Measurements from ENCODE around the gene AGAP1.

AGAP1 gene

DNA sequence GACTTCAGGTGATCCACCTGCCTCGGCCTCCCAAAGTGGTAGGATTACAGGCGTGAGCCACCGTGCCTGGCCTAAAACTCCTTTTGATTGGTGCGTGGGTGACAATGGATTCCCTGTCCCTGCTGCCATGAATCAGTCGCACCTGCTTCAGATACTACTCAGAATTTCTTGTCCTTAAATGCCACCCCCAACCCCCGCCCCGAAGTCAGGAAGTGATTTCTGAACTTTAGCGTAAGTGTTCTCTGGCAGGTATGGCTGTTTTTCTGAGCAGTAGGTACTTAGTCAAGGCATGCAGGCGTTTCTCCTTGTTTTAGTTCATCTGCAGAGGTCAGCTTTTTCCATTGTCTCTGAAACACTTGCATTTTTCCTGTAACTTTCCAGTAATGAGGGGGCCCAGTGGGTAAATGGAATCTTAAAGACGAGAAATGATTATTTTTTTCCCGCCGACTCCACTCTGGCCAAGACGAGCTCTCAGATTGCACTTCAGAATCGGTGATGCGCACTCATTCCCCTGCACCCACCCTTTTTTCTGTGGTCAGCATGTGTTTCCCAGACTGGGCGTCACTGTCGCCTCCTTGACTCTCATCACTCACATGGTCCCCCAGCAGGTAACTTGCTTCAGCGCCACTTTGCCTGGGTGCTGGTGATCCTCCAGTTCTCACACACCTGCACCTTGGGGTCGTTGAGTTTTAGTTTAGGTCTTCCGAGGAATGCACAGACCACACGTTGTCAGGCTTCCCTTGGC, 494.6 kb downstream of the AGAP1 start:
- DNase-seq = no peak

DNA sequence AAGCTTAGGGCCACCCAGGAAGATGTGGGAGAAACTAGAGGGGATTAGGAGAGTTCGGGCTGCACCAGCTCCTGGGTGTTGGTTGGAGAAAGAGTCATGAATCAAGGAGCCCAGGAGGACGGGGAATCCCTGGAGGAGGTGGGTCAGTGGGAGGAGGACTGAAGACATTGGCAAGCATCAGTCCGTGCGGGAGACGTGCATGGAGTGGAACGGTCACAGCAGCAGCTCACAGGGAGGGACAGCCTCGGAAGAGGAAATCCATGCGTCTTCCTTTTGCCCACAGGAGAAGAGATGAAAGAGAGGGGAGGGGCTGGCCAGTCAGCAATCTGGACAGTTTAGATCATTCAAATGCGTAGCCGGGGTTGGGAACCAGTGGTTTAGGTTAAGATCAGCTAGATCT, 495.7 kb downstream of the AGAP1 start:
- DNase-seq = no peak

DNA sequence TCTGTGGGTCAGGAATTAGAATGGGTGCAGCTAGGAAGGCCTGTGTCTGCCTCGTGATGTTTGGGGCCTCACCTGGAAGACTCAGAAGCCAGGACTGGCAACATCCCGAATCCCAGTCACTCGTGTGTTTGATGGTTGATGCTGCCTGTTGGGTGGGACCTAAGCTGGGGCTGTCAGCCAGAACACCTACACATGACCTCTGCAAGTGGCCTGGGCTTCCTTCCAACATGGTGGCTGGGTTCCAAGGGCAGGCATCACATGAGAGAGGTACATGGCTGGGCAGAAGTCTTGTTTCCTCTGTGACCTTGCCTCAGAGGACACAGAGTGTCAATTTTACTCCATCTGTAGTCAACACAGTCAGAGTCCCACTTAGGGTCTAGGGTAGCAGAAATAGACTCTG, 496.5 kb downstream of the AGAP1 start:
- DNase-seq = peak; percentile 2

DNA sequence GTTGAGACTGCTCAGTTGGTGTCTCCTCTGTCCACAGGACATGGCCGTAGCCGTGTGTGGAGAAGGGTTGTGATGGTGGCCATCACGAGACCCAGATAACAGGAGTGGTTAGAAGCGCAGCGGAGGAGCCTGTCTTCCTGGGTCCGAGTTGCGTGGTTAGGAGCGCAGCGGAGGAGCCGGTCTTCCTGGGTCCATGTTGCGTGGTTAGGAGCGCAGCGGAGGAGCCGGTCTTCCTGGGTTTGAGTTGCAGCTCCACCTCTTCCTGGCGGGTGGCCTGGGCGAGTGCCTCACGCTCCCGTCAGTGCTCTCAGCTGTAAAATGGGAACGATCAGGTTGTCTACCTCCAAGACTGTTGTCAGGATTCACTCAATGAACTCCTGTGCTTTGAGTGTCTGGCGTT, 498.2 kb downstream of the AGAP1 start:
- DNase-seq = no peak

DNA sequence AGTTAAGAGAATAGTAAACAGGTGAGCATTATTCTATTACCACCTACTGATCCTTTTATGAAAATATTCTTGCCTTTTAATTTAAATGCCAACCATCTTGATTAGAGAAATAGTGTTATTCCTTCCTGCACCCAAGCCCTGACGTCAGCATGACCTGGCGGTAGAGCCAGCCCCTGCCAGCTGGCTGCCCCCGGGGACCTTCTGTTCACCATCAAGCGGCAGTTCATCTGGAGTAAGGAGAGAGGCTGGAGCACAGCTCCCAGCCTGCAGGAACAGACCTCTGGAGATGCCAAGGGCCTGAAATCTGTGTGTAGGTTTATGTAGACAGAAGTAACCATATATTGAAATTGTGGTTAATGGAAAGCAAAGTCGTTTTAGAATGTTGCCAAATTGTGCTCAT, 502.6 kb downstream of the AGAP1 start:
- peak; percentile 48 for DNase-seq

GRCh38 chr2:235999011-235999410, 505.2 kb downstream of the AGAP1 start:
- DNase-seq = no peak

DNA sequence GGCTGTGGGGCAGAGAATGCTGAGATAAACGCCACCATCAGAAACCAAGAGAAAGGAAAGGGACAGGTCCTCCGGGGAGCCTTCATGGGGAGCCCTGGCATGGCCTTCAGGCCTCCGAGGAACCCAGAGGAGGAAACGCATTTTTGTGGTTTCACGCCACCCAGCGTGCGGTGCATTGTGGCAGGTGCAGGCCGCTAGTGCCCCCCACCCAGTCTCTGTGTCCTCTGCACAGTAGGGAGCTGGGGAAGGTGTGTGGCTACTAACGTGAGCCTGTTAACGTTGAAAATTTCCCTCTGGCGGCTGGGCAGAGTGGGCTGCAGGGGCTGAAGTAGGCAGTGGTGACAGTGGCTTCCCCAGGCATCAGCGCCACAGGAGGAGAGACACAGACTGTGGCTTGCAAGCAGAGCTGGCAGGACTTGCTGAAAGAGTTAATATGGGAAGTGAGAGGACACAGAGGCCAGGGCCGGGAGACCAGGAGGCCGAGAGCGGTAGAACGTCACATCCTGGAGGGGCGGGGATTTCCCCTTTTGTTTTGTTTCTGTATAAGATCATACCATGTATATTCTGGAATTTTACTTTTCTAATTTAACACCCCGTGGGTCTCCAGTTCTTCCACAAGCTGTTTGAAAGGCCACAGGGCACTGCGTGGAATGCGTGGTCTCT, 507.5 kb downstream of the AGAP1 start:
- no peak for DNase-seq

DNA sequence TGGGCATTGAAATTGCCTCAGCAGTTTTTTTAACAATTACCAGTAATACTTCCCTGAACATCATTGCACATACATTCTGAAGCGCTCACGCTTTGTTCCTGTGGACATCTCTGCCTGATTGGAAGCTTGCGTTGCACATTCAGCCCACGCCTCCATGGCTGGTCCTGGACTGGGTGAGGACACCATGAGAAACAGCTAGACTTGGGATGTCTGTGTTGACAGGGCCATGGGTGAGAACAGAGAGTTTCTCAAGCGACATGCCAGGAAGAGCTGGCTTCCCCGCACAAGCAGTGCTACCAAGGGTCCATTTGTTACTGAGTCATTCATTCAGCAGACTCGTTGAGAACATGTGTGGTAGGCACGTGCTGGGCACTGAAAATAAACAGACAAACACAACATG, 508.0 kb downstream of the AGAP1 start:
- no peak for DNase-seq

DNA sequence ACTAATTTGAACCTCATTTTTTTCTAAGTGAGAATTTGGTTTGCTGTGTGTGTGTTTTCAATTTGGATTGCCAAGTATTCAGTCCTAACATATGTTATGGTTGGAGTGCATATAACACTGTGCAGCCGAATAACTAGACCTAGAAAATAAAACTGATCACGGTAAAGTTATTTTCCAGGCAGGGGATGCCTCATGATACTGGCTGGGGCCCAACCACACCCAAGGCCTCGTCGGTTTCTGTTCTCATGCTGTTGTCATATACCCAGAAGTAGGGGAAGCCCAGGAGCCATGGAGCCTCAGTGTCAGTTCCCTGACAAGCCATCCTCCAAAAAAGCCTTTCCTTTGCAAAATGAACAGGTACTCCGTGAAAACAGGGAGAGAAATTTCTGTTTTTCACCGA, 514.2 kb downstream of the AGAP1 start:
- DNase-seq = no peak

- DNase-seq = no peak
These were observed 515.0 kb downstream of the AGAP1 start for GRCh38 chr2:236008857-236009256.

DNA sequence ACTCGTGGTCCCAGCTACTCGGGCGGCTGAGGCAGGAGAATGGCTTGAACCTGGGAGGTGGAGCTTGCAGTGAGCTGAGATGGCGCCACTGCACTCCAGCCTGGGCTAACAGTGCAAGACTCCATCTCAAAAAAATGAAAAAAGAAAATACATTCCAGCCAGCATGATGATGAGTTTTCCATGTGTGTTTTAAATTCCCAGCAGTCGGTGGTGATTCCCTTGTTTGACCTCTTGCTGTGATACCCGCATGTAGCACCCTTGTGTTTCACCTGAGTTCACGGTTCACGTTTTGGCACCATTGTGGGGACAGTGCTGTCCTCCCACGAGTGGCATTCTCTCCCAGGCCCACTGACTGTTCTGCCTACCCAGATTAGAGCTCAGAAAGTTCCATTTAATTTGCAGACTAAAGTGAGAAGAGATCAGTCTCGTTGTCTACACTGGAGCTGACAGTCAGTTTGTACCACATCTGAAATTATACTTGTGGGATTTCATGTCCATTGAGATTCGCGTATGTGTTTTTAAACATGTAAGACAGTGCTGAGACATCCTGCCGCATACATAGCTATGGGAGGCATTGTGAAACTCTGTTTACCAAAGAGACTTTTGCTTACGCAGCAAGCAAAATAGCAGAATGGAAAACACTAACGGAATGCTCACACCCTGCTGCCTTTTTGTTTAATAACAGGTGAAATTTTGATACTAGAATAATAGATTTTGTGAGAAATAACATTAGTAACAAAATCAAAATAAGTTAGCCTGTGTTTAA, 517.3 kb downstream of the AGAP1 start:
- no peak for DNase-seq

DNA sequence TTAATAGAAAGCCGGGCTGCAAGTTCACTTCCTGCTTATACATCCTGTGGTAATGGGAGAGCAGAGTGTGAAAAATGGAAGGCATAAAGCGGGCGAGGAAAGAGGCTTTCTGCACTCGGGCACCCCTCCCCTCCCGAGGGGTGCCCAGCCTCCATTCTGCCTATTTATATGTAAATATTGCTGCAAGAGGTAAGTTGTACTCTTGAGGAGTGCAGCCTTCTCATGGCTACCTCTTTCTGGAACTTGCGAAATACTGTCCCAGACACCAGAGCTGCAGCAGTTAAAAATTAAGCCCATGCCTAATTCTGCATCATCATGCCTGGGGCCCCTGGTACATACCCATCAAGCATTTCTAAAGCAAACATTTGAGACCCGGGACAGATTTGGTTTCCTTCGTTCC, 518.3 kb downstream of the AGAP1 start:
- no peak for DNase-seq

DNA sequence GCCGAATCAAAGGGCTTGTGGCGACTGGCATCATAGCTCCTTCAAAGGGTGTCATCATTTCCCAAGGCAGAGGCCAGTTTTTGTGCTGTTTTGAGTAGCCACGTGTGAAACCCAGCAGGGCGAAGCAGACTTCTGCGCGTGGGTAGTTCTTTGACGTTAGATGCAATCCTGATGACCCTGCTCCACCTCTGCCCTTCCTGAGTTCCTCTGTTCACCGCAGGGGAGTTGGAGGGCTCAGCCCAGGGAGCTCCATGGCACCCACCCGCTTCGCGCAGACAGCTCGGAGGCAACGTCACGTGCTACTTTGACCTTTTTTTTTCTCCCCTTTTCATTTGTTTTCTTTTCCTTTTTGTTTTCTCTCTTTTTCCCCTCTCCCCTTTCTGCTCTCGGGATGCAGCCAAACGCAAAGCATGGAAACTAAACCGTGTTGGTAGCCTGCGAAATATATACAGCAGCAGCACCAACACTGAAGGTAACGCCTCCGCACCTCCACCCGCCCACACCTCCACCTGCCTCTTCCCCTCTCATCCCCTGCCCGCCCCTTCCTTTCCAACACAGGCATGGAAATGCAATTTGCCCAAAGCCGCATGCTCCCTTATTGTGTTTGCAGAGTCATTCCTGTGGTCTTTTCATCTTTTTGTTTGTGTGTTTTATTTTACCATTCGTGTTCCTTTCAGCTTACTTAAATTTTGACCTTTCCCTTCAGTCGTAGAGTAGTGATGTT, 520.7 kb downstream of the AGAP1 start:
- no peak for DNase-seq

DNA sequence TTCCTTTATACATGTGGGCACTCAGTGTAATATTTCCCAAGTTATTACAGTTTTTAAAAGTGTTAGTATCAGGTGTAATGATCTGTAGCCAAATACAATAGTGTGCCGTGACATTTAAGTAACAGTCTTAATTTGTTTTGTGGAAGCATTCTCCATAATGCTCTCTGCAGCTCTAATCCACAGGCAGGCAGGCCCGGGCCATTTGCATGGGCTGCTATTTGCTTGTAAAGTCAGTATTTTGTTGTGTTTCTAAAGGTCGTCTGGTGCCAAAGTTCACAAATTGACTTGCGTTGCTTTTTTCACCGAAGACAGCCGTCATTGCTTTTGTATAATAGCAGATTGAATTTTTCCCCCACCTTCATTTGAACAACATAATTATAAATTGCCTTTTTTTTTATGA, 521.3 kb downstream of the AGAP1 start:
- DNase-seq = no peak

DNA sequence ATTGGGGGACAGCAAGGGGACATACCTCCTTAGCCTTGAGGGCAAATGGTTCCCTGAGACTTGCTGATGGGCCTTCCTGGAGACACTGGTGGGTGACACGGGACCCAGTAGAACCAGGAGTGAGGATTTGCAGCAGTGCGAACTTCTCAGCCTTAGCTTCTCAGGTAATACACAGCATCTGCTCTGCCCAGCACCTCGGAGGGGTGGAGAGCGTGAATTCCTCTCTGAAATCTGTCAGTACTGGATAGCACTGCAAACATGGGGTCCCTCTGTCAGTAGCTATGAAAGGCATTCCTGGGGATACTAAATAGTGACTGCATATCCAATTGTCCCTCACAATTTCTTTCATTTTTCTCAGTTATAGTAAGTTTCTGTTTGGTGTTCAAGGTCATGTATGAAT, 522.7 kb downstream of the AGAP1 start:
- DNase-seq = no peak

DNA sequence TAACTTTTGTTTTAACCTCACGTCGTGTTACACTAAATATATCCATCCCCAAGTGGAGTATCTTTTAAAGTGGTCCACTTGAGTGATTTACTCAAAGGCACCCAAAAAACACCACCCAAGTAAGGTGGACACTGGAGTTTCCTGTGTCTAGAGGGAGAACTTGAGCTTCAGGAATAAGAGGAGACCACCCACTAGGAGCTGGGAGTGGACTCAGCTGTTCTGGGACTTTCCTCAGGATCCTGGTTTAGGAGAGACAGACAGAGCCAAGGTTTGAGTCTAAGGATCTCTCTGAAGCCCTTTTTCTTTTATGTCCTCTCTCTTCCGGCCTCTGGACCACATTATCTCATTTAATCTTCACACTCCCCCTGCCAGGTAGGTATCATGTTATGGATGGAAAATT, 523.6 kb downstream of the AGAP1 start:
- DNase-seq = no peak

GRCh38 chr2:236019434-236019833, 525.6 kb downstream of the AGAP1 start:
- DNase-seq = no peak

DNA sequence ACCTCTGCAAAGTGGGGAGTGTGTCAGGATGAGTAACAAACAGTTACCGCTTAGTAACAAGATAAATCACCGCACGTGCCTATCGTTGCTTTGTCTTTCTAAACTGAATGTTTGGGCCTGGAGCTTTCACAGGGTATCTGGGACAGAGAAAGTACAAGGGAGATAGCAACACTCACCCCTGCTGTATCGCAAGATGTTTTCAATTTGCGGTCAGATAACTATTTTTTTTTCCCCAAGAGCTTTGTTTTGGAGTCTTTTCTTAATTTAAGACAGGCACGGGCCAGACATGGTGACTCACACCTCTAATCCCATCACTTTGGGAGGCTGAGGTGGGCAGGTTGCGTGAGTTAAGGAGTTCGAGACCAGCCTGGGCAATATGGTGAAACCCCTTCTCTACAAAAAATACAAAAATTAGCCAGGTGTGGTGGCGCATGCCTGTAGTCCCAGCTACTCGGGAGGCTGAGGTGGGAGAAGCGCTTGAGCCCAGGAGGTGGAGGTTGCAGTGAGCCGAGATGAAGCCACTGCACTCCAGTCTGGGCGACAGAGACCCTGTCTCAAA, 527.7 kb downstream of the AGAP1 start:
- no peak for DNase-seq

DNA sequence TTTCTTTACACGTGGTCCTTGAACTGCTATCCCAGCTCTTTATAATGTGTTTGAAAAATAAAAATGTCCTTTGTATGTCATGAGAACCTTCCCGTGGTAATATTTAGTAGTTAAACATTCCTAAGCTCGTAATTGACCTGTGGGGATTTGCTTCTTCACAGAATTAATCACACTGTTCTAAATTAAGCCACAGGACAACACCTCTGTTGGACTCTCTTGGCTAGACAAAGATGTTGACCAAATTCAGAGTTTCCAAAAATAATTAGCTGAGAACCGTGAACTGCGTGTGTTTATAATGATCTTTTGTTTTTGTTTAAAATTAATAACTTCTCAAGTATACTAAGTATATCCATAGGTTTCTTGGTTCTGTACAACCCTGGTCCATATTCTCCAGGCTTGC, 528.3 kb downstream of the AGAP1 start:
- DNase-seq = no peak

- no peak for DNase-seq
These were observed 532.0 kb downstream of the AGAP1 start for GRCh38 chr2:236025892-236026291.

DNA sequence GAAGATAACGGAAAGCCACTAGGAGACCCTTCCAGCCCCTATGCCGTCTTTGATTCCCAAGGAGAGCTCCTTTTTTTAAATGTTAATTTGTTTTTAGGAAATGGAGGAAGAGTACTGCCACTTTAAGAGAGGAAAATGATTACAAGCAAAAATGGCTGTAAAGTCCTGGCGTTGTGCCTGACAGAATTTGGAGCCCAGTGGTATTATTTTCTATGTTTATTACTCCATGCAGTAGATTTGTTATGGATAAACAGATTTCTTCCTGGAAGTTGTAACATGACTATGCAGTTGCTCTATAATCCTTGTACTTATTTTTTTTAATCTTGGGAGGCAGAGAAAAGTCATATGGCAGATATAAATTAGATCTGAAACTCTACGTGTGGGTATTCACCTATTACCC, 533.0 kb downstream of the AGAP1 start:
- no peak for DNase-seq

DNA sequence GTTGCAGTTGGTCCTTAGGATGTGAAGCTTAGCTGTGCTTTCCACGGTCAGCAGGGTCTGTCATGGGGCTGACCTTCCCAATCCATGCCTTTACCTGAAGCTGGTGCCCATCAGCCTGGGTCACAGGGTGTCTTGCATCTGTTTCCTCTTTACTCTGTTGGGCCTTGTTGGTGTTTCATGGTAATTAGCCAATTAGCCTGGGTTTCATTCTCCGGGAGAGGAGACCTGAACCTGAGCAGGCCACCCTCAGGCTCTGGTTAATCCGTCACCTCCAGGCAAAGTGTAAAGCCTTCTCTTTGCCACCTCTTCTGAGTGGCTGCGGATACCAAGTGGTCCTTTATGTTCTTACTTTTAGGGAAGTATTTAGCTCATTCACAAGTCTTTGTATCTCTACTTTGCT, 534.2 kb downstream of the AGAP1 start:
- no peak for DNase-seq

DNA sequence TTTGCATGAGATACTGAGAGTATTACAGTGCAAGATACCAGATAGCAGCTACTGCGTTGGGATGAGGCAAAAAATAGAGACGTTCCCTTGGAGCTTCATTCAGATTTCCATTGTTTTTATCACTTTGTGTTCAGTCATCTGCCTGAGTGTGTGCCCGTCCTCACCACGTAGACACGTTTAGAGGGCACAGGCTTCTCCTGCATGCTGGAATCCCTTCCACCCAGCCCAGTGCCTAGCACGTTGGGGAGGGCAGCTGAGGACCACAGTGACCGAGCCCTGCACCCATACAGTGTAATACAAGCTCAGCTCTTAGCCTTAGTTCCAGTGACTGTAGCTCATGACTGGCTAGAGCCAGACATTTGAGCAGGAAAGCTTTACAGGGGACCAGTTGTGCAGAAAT, 539.6 kb downstream of the AGAP1 start:
- DNase-seq = no peak
